ENCODE results near the gene BRAT1. TPM values are rescaled to one million over a fixed set of nuclear protein-coding genes. Genes with fewer than 3 reads are reported as not detected.

The BRAT1 gene
- polyA plus RNA-seq, result 10 to 100 TPM; 15.0 to 42.4 (median 19.2) TPM

GRCh38 chr7:2555121-2556052 lies at the start of gene BRAT1:
BRAT1 (minus strand) TSS chr7:2555524; CDS start chr7:2554431, 1,093 bp downstream.
- peak; percentile 91 to 94 (median 92) for DNase-seq
- H3K4me1 Mint-ChIP-seq, result peaks cover 35 to 36% of the 10 kb centered on the region in 2 donors
- no peaks in the 10 kb centered on the region for H3K9me3 Mint-ChIP-seq
- H3K36me3 Mint-ChIP-seq, result peaks cover 0 to 7% (median 2%) of the 10 kb centered on the region in 3 donors
- peak within 1 kb of the TSS; percentile 82 to 89 (median 84) for H3K4me3 Mint-ChIP-seq
- peaks cover 5 to 16% (median 12%) of the 10 kb centered on the region in 3 donors for H3K27me3 Mint-ChIP-seq (ENCODE audit: low read depth in 3 of 3)
- H3K27ac Mint-ChIP-seq, result peak within 1 kb of the TSS; percentile 66 to 89 (median 88)

- DNase-seq, result no peak
- no peak overlapping the region for H3K27ac Mint-ChIP-seq
- peaks cover 0 to 4% (median 4%) of the 10 kb centered on the region in 3 donors for H3K27me3 Mint-ChIP-seq (ENCODE audit: low read depth in 3 of 3)
- no peaks in the 10 kb centered on the region for H3K9me3 Mint-ChIP-seq
- H3K4me1 Mint-ChIP-seq, result peaks cover 13 to 15% of the 10 kb centered on the region in 2 donors
- H3K36me3 Mint-ChIP-seq, result peaks cover 5 to 11% (median 6%) of the 10 kb centered on the region in 3 donors
- no peak overlapping the region for H3K4me3 Mint-ChIP-seq
These were observed 49.4 kb upstream of the BRAT1 start for GRCh38 chr7:2604608-2605174.

- no peaks in the 10 kb centered on the region for H3K9me3 Mint-ChIP-seq
- no peak for DNase-seq
- no peak overlapping the region for H3K4me3 Mint-ChIP-seq
- H3K4me1 Mint-ChIP-seq, result peaks cover 4 to 6% of the 10 kb centered on the region in 2 donors
- peaks cover 6 to 16% (median 9%) of the 10 kb centered on the region in 3 donors for H3K36me3 Mint-ChIP-seq
- H3K27me3 Mint-ChIP-seq (ENCODE audit: low read depth in 3 of 3), result peaks cover 0 to 4% (median 1%) of the 10 kb centered on the region in 3 donors
- no peak overlapping the region for H3K27ac Mint-ChIP-seq
These were observed 48.0 kb upstream of the BRAT1 start for GRCh38 chr7:2603044-2603965.

GRCh38 chr7:2602406-2603043 lies 47.2 kb upstream of the BRAT1 start:
- Mint-ChIP-seq H3K36me3 (peaks cover 6 to 16% (median 9%) of the 10 kb centered on the region in 3 donors), H3K4me1 (peaks cover under 1 to 2% of the 10 kb centered on the region in 2 donors), H3K27me3 (ENCODE audit: low read depth in 3 of 3) (peaks cover 0 to 4% (median 1%) of the 10 kb centered on the region in 3 donors), H3K27ac (no peak overlapping the region), H3K4me3 (no peak overlapping the region), H3K9me3 (no peaks in the 10 kb centered on the region)
- DNase-seq, result no peak

- no peaks in the 10 kb centered on the region for H3K4me1 Mint-ChIP-seq
- H3K9me3 Mint-ChIP-seq, result no peaks in the 10 kb centered on the region
- peaks cover 6 to 16% (median 9%) of the 10 kb centered on the region in 3 donors for H3K36me3 Mint-ChIP-seq
- H3K27me3 Mint-ChIP-seq (ENCODE audit: low read depth in 3 of 3), result peaks cover 0 to 4% (median 1%) of the 10 kb centered on the region in 3 donors
- no peak for DNase-seq
- H3K4me3 Mint-ChIP-seq, result no peak overlapping the region
- no peak overlapping the region for H3K27ac Mint-ChIP-seq
These were observed 46.6 kb upstream of the BRAT1 start for GRCh38 chr7:2601907-2602306.

- no peak for DNase-seq
These were observed 45.7 kb upstream of the BRAT1 start for GRCh38 chr7:2601065-2601464.

GRCh38 chr7:2598154-2598823 lies 43.0 kb upstream of the BRAT1 start:
- Mint-ChIP-seq H3K36me3 (peaks cover 11 to 28% (median 27%) of the 10 kb centered on the region in 3 donors), H3K27ac (no peak overlapping the region), H3K4me3 (no peak overlapping the region), H3K4me1 (no peaks in the 10 kb centered on the region), H3K9me3 (no peaks in the 10 kb centered on the region), H3K27me3 (ENCODE audit: low read depth in 3 of 3) (peaks cover 0 to under 1% (median 0%) of the 10 kb centered on the region in 3 donors)
- DNase-seq, result no peak

More at GRCh38 chr7:2601065-2601464, 45.7 kb upstream of the BRAT1 start:
- peaks cover 6 to 16% (median 14%) of the 10 kb centered on the region in 3 donors for H3K36me3 Mint-ChIP-seq
- no peaks in the 10 kb centered on the region for H3K4me1 Mint-ChIP-seq
- H3K27ac Mint-ChIP-seq, result no peak overlapping the region
- no peaks in the 10 kb centered on the region for H3K9me3 Mint-ChIP-seq
- peaks cover 0 to 3% (median 1%) of the 10 kb centered on the region in 3 donors for H3K27me3 Mint-ChIP-seq (ENCODE audit: low read depth in 3 of 3)
- H3K4me3 Mint-ChIP-seq, result no peak overlapping the region

- no peak for DNase-seq
- Mint-ChIP-seq H3K4me3 (no peak overlapping the region), H3K36me3 (peaks cover 11 to 31% (median 29%) of the 10 kb centered on the region in 3 donors), H3K4me1 (no peaks in the 10 kb centered on the region), H3K27me3 (ENCODE audit: low read depth in 3 of 3) (no peaks in the 10 kb centered on the region), H3K9me3 (no peaks in the 10 kb centered on the region), H3K27ac (no peak overlapping the region)
These were observed 41.9 kb upstream of the BRAT1 start for GRCh38 chr7:2597273-2597640.

- Mint-ChIP-seq H3K27ac (no peak overlapping the region), H3K36me3 (peaks cover 11 to 33% (median 31%) of the 10 kb centered on the region in 3 donors), H3K27me3 (ENCODE audit: low read depth in 3 of 3) (no peaks in the 10 kb centered on the region), H3K4me3 (no peak overlapping the region), H3K9me3 (no peaks in the 10 kb centered on the region), H3K4me1 (no peaks in the 10 kb centered on the region)
- DNase-seq, result no peak
These were observed 41.3 kb upstream of the BRAT1 start for GRCh38 chr7:2596464-2597272.

GRCh38 chr7:2595258-2595860 lies 40.0 kb upstream of the BRAT1 start:
- Mint-ChIP-seq H3K27ac (no peak overlapping the region), H3K9me3 (no peaks in the 10 kb centered on the region), H3K27me3 (ENCODE audit: low read depth in 3 of 3) (no peaks in the 10 kb centered on the region), H3K4me1 (no peaks in the 10 kb centered on the region), H3K4me3 (no peak overlapping the region), H3K36me3 (peaks cover 7 to 30% (median 29%) of the 10 kb centered on the region in 3 donors)
- DNase-seq, result no peak

- H3K27me3 Mint-ChIP-seq (ENCODE audit: low read depth in 3 of 3), result no peaks in the 10 kb centered on the region
- DNase-seq, result no peak
- no peaks in the 10 kb centered on the region for H3K4me1 Mint-ChIP-seq
- H3K9me3 Mint-ChIP-seq, result no peaks in the 10 kb centered on the region
- peaks cover 5 to 31% (median 30%) of the 10 kb centered on the region in 3 donors for H3K36me3 Mint-ChIP-seq
- H3K4me3 Mint-ChIP-seq, result no peak overlapping the region
- H3K27ac Mint-ChIP-seq, result no peak overlapping the region
These were observed 39.3 kb upstream of the BRAT1 start for GRCh38 chr7:2594599-2594998.
